ENCODE results near the gene NOP53.
"Not testable (repeated sequence)": the region's sequence is repeated elsewhere in the genome, so short reads cannot be mapped to it uniquely, and the experiment has no call there.

NOP53 gene

GRCh38 chr19:47762615-47763308, 17.4 kb downstream of the NOP53 start:
- Histone ChIP-seq H2AFZ (ENCODE audit: low read depth, low read length) (no peak overlapping the region), H3K4me1 (ENCODE audit: insufficient read depth, low read length) (no peaks in the 10 kb centered on the region), H3K36me3 (ENCODE audit: insufficient read depth, low read length) (peaks cover 13% of the 10 kb centered on the region), H3K4me3 (ENCODE audit: low read length) (no peak overlapping the region), H3K27me3 (ENCODE audit: insufficient read depth, low read length) (no peaks in the 10 kb centered on the region), H3K9me3 (ENCODE audit: low read length) (no peaks in the 10 kb centered on the region)

GRCh38 chr19:47764705-47765104, 19.4 kb downstream of the NOP53 start:
- not testable (repeated sequence) for H3K4me3 ChIP-seq (ENCODE audit: low read length); H2AFZ ChIP-seq (ENCODE audit: low read depth, low read length); H3K27me3 ChIP-seq (ENCODE audit: insufficient read depth, low read length); H3K4me1 ChIP-seq (ENCODE audit: insufficient read depth, low read length); H3K9me3 ChIP-seq (ENCODE audit: low read length); H3K36me3 ChIP-seq (ENCODE audit: insufficient read depth, low read length)

- no peaks in the 10 kb centered on the region for H3K27me3 ChIP-seq (ENCODE audit: insufficient read depth, low read length)
- no peak overlapping the region for H2AFZ ChIP-seq (ENCODE audit: low read depth, low read length)
- no peaks in the 10 kb centered on the region for H3K36me3 ChIP-seq (ENCODE audit: insufficient read depth, low read length)
- H3K9me3 ChIP-seq (ENCODE audit: low read length), result no peaks in the 10 kb centered on the region
- peaks cover 3% of the 10 kb centered on the region for H3K4me1 ChIP-seq (ENCODE audit: insufficient read depth, low read length)
- no peak overlapping the region for H3K4me3 ChIP-seq (ENCODE audit: low read length)
Measured at GRCh38 chr19:47765523-47766358, 20.4 kb downstream of the NOP53 start.

GRCh38 chr19:47766359-47766620, 20.9 kb downstream of the NOP53 start:
- H3K4me3 ChIP-seq (ENCODE audit: low read length), result no peak overlapping the region
- peaks cover 3% of the 10 kb centered on the region for H3K4me1 ChIP-seq (ENCODE audit: insufficient read depth, low read length)
- H2AFZ ChIP-seq (ENCODE audit: low read depth, low read length), result no peak overlapping the region
- no peaks in the 10 kb centered on the region for H3K27me3 ChIP-seq (ENCODE audit: insufficient read depth, low read length)
- H3K36me3 ChIP-seq (ENCODE audit: insufficient read depth, low read length), result no peaks in the 10 kb centered on the region
- H3K9me3 ChIP-seq (ENCODE audit: low read length), result no peaks in the 10 kb centered on the region

- no peak overlapping the region for H2AFZ ChIP-seq (ENCODE audit: low read depth, low read length)
- H3K27me3 ChIP-seq (ENCODE audit: insufficient read depth, low read length), result no peaks in the 10 kb centered on the region
- H3K4me1 ChIP-seq (ENCODE audit: insufficient read depth, low read length), result peaks cover 3% of the 10 kb centered on the region
- no peaks in the 10 kb centered on the region for H3K9me3 ChIP-seq (ENCODE audit: low read length)
- no peak overlapping the region for H3K4me3 ChIP-seq (ENCODE audit: low read length)
- no peaks in the 10 kb centered on the region for H3K36me3 ChIP-seq (ENCODE audit: insufficient read depth, low read length)
Measured at GRCh38 chr19:47766670-47767069, 21.3 kb downstream of the NOP53 start.

GRCh38 chr19:47767349-47767748, 22.0 kb downstream of the NOP53 start:
- Histone ChIP-seq H2AFZ (ENCODE audit: low read depth, low read length) (no peak overlapping the region), H3K27me3 (ENCODE audit: insufficient read depth, low read length) (no peaks in the 10 kb centered on the region), H3K9me3 (ENCODE audit: low read length) (no peaks in the 10 kb centered on the region), H3K36me3 (ENCODE audit: insufficient read depth, low read length) (no peaks in the 10 kb centered on the region), H3K4me1 (ENCODE audit: insufficient read depth, low read length) (peaks cover 3% of the 10 kb centered on the region), H3K4me3 (ENCODE audit: low read length) (no peak overlapping the region)

- Histone ChIP-seq H3K36me3 (ENCODE audit: insufficient read depth, low read length) (no peaks in the 10 kb centered on the region), H3K9me3 (ENCODE audit: low read length) (no peaks in the 10 kb centered on the region), H3K27me3 (ENCODE audit: insufficient read depth, low read length) (no peaks in the 10 kb centered on the region), H3K4me1 (ENCODE audit: insufficient read depth, low read length) (peaks cover 4% of the 10 kb centered on the region), H2AFZ (ENCODE audit: low read depth, low read length) (no peak overlapping the region), H3K4me3 (ENCODE audit: low read length) (no peak overlapping the region)
Measured at GRCh38 chr19:47768604-47769003, 23.3 kb downstream of the NOP53 start.

GRCh38 chr19:47769534-47769933, 24.2 kb downstream of the NOP53 start:
- H3K9me3 ChIP-seq (ENCODE audit: low read length), result no peaks in the 10 kb centered on the region
- no peak overlapping the region for H3K4me3 ChIP-seq (ENCODE audit: low read length)
- H3K36me3 ChIP-seq (ENCODE audit: insufficient read depth, low read length), result no peaks in the 10 kb centered on the region
- no peaks in the 10 kb centered on the region for H3K27me3 ChIP-seq (ENCODE audit: insufficient read depth, low read length)
- H3K4me1 ChIP-seq (ENCODE audit: insufficient read depth, low read length), result peaks cover 12% of the 10 kb centered on the region
- no peak overlapping the region for H2AFZ ChIP-seq (ENCODE audit: low read depth, low read length)

GRCh38 chr19:47771291-47771690, 25.9 kb downstream of the NOP53 start:
- peaks cover 12% of the 10 kb centered on the region for H3K4me1 ChIP-seq (ENCODE audit: insufficient read depth, low read length)
- not testable (repeated sequence) for H3K36me3 ChIP-seq (ENCODE audit: insufficient read depth, low read length); H3K9me3 ChIP-seq (ENCODE audit: low read length); H2AFZ ChIP-seq (ENCODE audit: low read depth, low read length); H3K27me3 ChIP-seq (ENCODE audit: insufficient read depth, low read length); H3K4me3 ChIP-seq (ENCODE audit: low read length)

GRCh38 chr19:47776568-47776967, 31.2 kb downstream of the NOP53 start:
- H3K36me3 ChIP-seq (ENCODE audit: insufficient read depth, low read length), result peaks cover 14% of the 10 kb centered on the region
- H3K4me1 ChIP-seq (ENCODE audit: insufficient read depth, low read length), result peaks cover 17% of the 10 kb centered on the region
- H3K9me3 ChIP-seq (ENCODE audit: low read length), result no peaks in the 10 kb centered on the region
- H2AFZ ChIP-seq (ENCODE audit: low read depth, low read length), result no peak overlapping the region
- no peak overlapping the region for H3K4me3 ChIP-seq (ENCODE audit: low read length)
- no peaks in the 10 kb centered on the region for H3K27me3 ChIP-seq (ENCODE audit: insufficient read depth, low read length)

GRCh38 chr19:47777245-47778048, 32.1 kb downstream of the NOP53 start:
- H3K9me3 ChIP-seq (ENCODE audit: low read length); H3K27me3 ChIP-seq (ENCODE audit: insufficient read depth, low read length): not testable (repeated sequence)
- Histone ChIP-seq H3K4me1 (ENCODE audit: insufficient read depth, low read length) (peaks cover 17% of the 10 kb centered on the region), H2AFZ (ENCODE audit: low read depth, low read length) (peak overlapping the region; percentile 91), H3K4me3 (ENCODE audit: low read length) (peak overlapping the region; percentile 80), H3K36me3 (ENCODE audit: insufficient read depth, low read length) (peaks cover 22% of the 10 kb centered on the region)

GRCh38 chr19:47778049-47778953, 33.0 kb downstream of the NOP53 start, which contains the start of gene SELENOW:
Gene SELENOW, plus strand, starts transcription at chr19:47778703. Its CDS starts 83 bp downstream, at chr19:47778786.
- Histone ChIP-seq H3K4me3 (ENCODE audit: low read length) (peak within 1 kb of the TSS; percentile 80), H3K4me1 (ENCODE audit: insufficient read depth, low read length) (peaks cover 17% of the 10 kb centered on the region), H2AFZ (ENCODE audit: low read depth, low read length) (peak within 1 kb of the TSS; percentile 91), H3K27me3 (ENCODE audit: insufficient read depth, low read length) (no peaks in the 10 kb centered on the region), H3K36me3 (ENCODE audit: insufficient read depth, low read length) (peaks cover 23% of the 10 kb centered on the region), H3K9me3 (ENCODE audit: low read length) (no peaks in the 10 kb centered on the region)
